Activated T-helper 1 cell treated with Interleukin-2 at 50 U/mL for 16 hours (primary cell): ENCODE measurements around the gene PRR20B.
"Not testable (repeated sequence)": the region's sequence is repeated elsewhere in the genome, so short reads cannot be mapped to it uniquely, and the experiment has no call there.

Experiments
- DNase-seq: peaks from one replicate; pipeline ENCODE4 v3.0.0-alpha.2; 2020; ENCODE audit warnings: low read depth

PRR20B gene

DNA sequence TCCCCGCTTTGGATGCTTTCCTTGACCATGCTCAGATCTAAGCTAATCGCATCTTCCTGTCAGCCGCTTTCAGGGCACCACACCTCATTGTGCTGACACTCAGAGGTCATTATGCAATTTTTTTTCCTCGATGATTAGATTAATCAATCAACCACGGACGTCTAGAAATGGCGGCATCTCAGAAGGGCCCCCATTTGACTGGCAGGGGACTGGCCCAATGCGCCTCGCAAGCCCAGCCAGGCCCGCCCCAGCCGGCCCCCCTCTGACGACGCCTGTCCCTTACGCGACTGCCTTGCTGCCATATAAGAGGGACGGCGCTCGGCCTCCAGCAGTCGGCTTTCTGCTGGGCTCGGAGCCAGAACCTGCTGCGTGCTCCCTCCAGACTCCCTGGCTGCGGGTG is at the start of gene PRR20B:
Gene PRR20B (plus strand): TSS at position 301 of the 400 bp plus-strand sequence. CDS start 387 bp downstream, outside the sequence.
- not testable (repeated sequence) for DNase-seq

DNA sequence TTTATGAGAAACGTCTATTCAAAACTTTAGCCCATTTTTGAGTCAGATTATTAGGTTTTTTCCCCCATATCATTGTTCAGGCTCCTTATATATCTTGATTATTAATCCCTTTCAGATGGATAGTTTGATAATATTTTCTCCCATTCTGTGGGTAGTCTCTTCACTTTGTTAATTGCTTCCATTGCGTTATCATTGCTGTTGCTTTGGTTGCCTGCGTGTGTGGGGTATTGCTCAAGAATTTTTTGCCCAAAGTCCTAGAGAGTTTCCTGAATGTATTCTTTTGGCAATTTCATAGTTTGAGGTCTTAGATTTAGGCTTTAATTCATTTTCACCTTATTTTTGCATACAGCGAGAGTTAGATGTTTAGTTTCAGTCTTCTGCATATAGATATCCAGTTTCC is 32.3 kb upstream of the PRR20B start:
- DNase-seq, result no peak

DNA sequence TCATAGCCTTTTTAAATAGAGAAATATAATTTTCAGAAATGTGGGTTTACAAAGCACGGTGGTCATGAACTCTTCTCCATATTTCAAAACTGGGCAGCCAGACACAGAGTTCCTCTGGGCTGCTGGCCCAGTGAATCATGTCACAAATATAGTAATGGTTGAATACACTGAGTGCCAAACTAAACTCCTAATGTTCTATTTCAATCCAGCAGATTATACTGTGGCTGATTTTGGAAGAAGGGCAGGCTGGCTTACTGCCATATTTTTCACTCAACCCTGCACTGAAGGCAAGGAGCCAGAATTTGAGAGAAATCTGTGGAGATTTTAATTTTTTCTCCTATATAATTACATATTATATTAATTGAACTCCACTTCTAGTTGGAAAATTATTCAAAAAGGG is 23.6 kb upstream of the PRR20B start:
- DNase-seq, result no peak

DNA sequence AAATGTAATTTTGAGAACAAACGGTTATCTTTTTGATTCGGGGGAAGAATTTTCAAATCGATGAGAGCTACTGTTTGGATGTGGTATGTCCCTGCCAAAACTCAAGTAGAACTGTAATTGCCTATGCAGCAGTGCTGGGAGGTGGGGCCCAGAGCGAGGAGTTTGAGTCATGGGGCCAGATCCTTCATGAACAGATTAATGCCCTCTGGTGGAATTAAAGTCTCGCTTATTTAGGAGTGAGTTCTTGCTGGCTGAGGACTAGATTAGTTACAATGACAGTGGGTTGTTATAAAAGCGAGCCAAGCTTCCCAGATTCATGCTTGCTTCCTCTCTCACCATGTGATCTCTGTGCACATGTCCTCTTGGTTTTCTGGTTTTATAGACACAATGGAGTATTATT is 18.4 kb upstream of the PRR20B start:
- DNase-seq, result no peak

DNA sequence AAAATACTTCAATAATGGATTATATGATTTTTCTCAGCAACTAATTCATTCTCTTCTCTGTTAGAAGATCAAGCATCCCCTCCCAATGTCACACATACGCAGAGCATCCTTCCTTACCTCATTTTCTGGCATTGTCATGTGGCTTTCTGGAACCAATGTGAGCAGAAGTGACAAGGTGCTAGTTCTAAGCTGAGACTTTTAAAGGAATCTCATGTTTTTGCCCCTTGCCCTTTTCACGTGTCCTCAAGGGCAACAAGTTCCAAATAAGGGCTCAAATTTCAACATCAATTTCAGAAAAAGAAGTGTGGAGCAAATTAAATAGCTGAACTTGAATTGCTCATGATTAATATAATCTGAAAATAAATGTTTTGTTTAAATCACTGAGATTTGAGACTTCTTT is 11.2 kb upstream of the PRR20B start:
- no peak for DNase-seq

DNA sequence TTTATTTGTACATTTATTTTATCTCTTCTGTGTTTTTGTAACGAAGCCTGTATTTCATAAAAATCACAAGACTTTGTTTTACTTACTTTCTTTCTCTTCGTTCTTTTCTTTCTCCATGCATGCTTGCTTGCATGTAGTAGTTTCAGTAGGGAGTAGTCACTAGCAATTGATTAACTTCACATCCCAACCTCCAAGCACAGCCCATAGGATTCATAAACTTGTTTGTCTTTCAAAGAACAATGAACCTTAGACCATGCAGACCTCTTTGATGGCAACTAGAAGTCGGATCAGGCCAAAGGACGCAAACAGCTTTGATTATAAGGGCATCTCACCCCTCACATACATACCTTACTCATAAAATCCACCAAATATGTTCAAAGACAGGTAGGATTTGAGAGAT is 9.7 kb upstream of the PRR20B start:
- no peak for DNase-seq

DNA sequence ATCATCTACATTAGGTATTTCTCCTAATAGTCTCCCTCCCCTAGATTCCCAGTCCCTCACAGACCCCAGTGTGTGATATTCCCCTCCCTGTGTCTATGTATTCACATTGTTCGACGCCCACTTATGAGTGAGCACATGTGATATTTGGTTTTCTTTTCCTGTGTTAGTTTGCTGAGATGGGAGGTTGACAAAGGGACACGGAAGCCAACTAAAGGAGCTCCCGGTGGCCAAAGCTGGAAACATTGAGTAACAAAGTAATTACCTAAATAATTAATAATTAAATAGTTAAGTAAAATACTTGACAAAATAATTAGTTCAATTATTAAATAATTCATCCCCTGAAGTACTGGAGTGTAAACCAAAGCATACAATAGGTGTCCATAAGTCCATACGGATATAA is 8.3 kb upstream of the PRR20B start:
- no peak for DNase-seq

DNA sequence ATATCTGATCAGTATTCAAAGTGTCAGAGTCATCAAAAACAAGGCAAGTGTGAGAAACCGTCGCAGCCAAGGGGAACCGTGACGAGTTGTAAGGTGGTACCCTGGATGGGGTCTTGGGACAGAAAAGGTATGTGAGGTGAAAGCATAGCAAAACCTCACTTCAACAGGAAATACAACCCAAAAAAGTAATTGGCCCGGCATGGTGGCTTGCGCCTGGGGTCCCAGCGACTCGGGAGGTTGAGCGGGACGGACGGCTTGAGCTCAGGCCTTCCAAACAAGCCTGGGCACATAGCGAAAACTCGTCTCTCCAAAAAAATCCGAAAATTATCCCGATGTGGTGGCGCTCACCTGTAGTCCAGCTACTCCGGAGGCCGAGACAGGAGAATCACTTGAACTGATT is 7.5 kb upstream of the PRR20B start:
- not testable (repeated sequence) for DNase-seq

DNA sequence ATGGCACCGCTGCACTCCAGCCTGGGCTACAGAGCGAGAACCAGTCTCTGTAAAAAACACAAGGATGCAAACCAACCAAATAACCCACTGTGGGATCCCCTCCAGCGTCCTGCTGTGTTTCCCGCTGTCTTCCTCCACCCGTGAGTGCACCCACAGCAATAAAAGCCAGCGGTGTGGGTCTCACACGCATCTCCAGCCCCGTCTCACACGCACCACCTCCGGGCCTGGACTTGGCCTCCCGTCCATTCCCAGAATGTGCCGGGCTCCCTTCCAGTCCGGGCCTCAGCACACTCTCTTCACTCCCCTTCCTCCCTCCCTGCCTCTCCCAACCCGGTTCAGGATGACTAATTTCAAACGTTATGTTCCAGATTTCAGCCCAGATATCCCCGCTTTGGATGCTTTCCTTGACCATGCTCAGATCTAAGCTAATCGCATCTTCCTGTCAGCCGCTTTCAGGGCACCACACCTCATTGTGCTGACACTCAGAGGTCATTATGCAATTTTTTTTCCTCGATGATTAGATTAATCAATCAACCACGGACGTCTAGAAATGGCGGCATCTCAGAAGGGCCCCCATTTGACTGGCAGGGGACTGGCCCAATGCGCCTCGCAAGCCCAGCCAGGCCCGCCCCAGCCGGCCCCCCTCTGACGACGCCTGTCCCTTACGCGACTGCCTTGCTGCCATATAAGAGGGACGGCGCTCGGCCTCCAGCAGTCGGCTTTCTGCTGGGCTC is 6.9 kb upstream of the PRR20B start, which contains the start of gene PRR20A:
Gene PRR20A (plus strand): TSS at position 684 of the 734 bp plus-strand sequence. CDS start 387 bp downstream, outside the sequence.
- DNase-seq, result not testable (repeated sequence)

DNA sequence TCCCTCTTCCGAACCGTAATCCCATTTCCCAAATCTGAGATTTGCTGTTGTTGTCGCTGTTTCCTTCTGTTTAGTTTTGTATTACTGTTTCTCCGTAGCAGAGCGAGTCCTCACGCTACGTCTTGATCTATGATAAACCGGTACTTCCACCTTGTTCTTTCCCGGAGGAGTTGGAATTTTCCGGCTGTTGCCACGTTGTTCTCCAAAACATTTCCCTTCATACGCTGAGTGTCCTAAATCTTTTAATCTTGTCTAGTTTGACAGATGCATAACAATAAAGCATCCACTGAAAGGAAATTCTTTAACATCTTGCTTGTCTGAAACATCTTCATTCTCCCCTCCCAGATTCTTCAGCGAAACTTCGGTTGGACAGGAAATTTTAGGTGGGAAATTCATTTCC is 818 bp downstream of the PRR20B start:
- not testable (repeated sequence) for DNase-seq

DNA sequence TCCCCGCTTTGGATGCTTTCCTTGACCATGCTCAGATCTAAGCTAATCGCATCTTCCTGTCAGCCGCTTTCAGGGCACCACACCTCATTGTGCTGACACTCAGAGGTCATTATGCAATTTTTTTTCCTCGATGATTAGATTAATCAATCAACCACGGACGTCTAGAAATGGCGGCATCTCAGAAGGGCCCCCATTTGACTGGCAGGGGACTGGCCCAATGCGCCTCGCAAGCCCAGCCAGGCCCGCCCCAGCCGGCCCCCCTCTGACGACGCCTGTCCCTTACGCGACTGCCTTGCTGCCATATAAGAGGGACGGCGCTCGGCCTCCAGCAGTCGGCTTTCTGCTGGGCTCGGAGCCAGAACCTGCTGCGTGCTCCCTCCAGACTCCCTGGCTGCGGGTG is 6.5 kb downstream of the PRR20B start, which contains the start of gene PRR20C:
Gene PRR20C (plus strand): TSS at position 301 of the 400 bp plus-strand sequence. CDS start 387 bp downstream, outside the sequence.
- not testable (repeated sequence) for DNase-seq

DNA sequence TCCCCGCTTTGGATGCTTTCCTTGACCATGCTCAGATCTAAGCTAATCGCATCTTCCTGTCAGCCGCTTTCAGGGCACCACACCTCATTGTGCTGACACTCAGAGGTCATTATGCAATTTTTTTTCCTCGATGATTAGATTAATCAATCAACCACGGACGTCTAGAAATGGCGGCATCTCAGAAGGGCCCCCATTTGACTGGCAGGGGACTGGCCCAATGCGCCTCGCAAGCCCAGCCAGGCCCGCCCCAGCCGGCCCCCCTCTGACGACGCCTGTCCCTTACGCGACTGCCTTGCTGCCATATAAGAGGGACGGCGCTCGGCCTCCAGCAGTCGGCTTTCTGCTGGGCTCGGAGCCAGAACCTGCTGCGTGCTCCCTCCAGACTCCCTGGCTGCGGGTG is 13.0 kb downstream of the PRR20B start, which contains the start of gene PRR20D:
Gene PRR20D (plus strand): TSS at position 301 of the 400 bp plus-strand sequence. CDS start 387 bp downstream, outside the sequence.
- not testable (repeated sequence) for DNase-seq

DNA sequence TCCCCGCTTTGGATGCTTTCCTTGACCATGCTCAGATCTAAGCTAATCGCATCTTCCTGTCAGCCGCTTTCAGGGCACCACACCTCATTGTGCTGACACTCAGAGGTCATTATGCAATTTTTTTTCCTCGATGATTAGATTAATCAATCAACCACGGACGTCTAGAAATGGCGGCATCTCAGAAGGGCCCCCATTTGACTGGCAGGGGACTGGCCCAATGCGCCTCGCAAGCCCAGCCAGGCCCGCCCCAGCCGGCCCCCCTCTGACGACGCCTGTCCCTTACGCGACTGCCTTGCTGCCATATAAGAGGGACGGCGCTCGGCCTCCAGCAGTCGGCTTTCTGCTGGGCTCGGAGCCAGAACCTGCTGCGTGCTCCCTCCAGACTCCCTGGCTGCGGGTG is 19.6 kb downstream of the PRR20B start, which contains the start of gene PRR20E:
Gene PRR20E (plus strand): TSS at position 301 of the 400 bp plus-strand sequence. CDS start 387 bp downstream, outside the sequence.
- DNase-seq, result not testable (repeated sequence)

DNA sequence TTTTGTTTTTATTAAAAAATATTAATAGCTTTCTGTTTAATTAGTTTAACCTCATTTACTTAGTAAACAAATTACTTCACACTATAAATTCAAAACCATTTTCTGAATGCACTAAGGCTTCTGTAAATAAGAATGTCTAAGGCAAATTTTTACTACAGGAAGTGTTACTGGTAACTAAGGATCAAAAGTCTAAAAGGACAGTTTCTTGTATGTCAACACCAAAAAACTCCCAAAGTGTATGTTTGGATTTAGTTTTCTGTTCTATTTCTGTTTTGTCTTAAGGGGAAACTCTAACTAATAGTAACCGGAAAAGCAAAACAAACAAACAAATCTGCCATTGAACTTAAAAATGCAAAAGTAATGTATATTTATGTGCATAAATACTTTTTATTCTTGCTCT is 44.4 kb downstream of the PRR20B start:
- DNase-seq, result no peak
